D721Med (cell line): Measurements from ENCODE around the gene HOXD10.

ENCODE experiments used
- DNase-seq: peaks from one replicate; pipeline ENCODE4 v3.0.0; 2011; ENCODE audit warnings: low spot score; ENCODE audit not compliant: insufficient read length
- FAIRE-seq: peaks from 2 replicates; lab custom pipeline; 2011; peaks lifted over from hg19 to GRCh38; lab: Jason Lieb, UNC
- CTCF ChIP-seq: IDR thresholded peaks from 2 replicates; pipeline ENCODE4 v1.5.1; 2012; ENCODE audit warnings: mild to moderate bottlenecking, control low read depth; ENCODE audit not compliant: insufficient read depth; ENCODE audit errors: missing control alignments

HOXD10 gene

DNA sequence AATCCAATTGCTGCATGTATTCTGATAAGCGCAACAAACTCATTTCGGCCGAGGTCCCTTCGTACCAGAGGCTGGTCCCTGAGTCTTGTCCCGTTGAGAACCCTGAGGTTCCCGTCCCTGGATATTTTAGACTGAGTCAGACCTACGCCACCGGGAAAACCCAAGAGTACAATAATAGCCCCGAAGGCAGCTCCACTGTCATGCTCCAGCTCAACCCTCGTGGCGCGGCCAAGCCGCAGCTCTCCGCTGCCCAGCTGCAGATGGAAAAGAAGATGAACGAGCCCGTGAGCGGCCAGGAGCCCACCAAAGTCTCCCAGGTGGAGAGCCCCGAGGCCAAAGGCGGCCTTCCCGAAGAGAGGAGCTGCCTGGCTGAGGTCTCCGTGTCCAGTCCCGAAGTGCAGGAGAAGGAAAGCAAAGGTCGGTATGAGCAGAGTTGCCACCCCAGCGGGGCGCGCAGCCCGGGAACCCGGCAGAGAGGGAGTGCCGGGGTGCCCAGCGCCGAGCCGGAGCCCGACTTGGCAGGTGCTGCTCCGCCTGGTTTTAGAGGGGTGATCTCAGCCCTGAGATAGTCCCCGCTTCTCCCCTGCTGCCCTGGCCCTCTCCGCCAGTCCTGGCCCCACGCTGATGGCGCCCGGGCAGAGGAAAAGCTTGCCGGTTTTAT is 714 bp downstream of the HOXD10 start:
- TF ChIP-seq CTCF: no peak
- DNase-seq (no peak), FAIRE-seq (no peak)

DNA sequence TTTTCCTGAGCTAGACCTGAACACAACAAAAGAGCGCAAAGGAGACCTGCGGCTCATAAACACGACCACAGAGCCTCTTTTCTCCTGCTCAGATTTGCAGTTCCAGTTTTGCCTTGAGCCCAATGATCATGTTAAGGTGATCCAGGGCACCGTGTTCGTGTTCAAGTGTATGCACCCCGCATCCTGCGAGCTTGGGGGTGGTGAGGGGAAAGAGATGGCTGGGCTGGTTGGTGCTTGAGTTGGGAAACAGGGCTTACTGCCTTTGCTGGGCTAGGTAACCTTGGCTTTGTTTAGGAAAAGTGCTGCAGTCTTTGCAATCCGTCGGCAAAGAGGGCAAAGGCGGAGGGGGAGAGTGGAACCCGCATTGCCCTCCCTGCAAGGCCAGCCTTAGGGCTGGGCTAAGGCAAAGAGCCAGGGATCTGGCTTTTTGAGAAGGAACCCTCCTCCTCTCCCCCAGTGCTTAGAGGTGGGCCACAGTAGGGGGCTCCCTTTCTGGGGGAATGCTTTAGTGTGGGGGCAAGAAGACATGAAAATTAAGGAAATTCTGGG is 1.3 kb downstream of the HOXD10 start:
- no peak for TF ChIP-seq CTCF
- no peak for FAIRE-seq
- DNase-seq: no peak

DNA sequence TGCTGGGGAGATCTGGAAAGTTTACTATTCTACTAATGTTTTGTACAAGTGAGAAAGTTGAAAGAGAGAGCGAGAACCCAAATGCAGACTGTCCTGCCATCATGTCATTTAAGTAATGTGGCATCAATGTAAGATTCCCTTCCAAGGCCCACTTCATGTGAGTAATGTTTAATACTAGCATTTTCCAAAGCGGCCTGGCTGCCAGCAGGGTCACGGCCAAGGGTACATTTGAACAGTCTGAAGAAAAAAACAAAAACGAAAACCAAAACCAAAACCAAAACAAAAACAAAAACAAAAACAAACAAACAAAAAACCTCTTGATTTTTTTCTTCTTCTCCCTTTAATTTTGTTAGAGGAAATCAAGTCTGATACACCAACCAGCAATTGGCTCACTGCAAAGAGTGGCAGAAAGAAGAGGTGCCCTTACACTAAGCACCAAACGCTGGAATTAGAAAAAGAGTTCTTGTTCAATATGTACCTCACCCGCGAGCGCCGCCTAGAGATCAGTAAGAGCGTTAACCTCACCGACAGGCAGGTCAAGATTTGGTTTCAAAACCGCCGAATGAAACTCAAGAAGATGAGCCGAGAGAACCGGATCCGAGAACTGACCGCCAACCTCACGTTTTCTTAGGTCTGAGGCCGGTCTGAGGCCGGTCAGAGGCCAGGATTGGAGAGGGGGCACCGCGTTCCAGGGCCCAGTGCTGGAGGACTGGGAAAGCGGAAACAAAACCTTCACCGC is 2.2 kb downstream of the HOXD10 start:
- FAIRE-seq (no peak), DNase-seq (no peak)
- TF ChIP-seq CTCF: peak; percentile 61

- FAIRE-seq: no peak
- no peak for DNase-seq
- TF ChIP-seq CTCF: no peak
Observed at GRCh38 chr2:176120364-176121189, 4.0 kb downstream of the HOXD10 start.

GRCh38 chr2:176121190-176122051 is 4.8 kb downstream of the HOXD10 start:
- TF ChIP-seq CTCF: no peak
- DNase-seq (no peak), FAIRE-seq (no peak)

DNA sequence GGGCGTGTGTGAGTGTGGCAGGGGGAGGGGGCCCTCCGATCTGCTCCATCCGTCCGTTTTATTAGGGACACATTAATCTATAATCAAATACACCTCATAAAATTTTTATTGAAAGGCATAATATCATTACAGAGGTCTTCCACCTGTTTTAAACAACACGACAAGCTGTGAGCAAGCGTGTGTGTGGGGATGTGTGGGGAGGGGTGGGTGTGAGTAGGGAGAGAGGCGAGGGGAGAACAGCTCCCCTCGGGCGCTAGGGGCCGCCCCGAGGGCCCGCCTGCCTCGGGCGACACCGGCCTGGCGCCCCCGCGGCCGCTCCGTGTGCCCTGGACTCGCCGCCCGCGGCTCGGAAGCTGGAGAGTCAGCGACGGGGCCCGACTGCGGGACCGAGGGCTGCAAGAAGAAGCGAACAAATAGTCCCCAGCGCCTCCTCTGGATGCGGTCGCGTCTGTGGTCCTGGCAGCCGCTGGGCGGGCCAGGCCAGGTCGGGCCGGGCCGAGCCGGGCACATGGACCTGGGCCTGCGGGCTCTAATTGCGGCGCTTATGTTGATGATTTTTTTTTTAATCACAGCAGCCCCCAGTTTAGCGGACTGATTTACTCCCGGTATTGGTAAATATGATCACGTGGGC is 5.6 kb downstream of the HOXD10 start:
- FAIRE-seq (no peak), DNase-seq (no peak)
- TF ChIP-seq CTCF: no peak
